CD4-positive, alpha-beta T cell treated with Interleukin-2 at 100 ng/mL for 4 hours (primary cell): ENCODE data around the gene ZNF609.

ENCODE experiments used
- DNase-seq: peaks from one replicate; pipeline ENCODE4 v3.0.0-alpha.2; 2020; ENCODE audit warnings: low spot score

The ZNF609 gene

DNA sequence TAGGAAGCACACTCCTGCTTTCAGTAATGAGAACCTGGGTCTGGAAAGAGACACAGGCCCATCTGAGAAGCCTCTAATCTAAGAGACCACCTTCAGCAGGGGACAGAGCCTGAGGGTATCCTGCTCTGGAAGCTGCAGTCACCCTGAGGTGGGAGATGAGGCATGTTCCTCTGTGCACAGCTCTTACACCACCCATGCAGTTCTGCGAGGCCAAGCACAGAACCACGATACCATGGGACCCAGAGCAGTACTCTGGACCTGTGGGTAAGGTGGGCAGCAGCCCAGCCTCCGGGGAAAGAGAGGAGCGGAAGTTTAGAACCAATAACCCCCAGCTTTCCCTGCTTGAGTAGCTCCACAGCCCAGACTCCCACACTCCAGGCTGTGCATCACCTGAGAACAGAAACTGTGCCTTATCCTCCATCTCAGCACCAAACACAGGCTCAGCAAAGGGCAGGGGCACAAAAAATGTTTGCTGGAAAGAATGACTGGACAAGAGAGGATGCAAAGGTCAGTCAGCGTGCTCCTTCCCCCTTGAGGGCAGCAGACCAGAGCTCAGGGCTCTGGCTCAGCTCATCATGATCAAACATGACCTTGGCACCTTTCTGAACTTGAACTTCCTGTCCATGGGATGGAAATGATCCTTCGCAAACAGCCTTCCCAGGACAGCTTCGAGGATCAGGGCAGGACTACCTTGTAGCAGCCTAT is 271.9 kb downstream of the ZNF609 start:
- no peak for DNase-seq
